Lower lobe of right lung (tissue), 2 donors: ENCODE data around the gene PFKFB2. TPM values are rescaled to one million over a fixed set of nuclear protein-coding genes. Genes with fewer than 3 reads are reported as not detected.

Experiments
- ATAC-seq, 2 donors: fragments of 200-7000 bp; cut with Tn5 transposase; one replicate each; pipeline ENCODE4 v1.9.1; 2020 to 2022; ENCODE audit warnings: mild to moderate bottlenecking in 2 of 2, moderate library complexity in 2 of 2
- DNase-seq: peaks from one replicate; pipeline ENCODE4 v3.0.0-alpha.2; 2020
- H3K27ac ChIP-seq: fragments of 200-600 bp; one replicate; pipeline ENCODE4 v1.8.0; 2022
- H3K27me3 ChIP-seq: fragments of 200-600 bp; one replicate; pipeline ENCODE4 v1.8.0; 2022; ENCODE audit warnings: low read depth
- H3K36me3 ChIP-seq: fragments of 200-600 bp; one replicate; pipeline ENCODE4 v1.8.0; 2022; ENCODE audit warnings: mild to moderate bottlenecking
- H3K4me1 ChIP-seq: fragments of 200-600 bp; one replicate; pipeline ENCODE4 v1.8.0; 2022
- H3K4me3 ChIP-seq: fragments of 200-600 bp; one replicate; pipeline ENCODE4 v1.8.0; 2022; ENCODE audit warnings: mild to moderate bottlenecking
- H3K9me3 ChIP-seq: fragments of 200-600 bp; one replicate; pipeline ENCODE4 v1.8.0; 2022
- intact Hi-C: fragments of 100-400 bp; cut with DNase I; formaldehyde crosslinking; loops from one replicate; pipeline ENCODE4 v1.11.0; 2022
- total RNA-seq: library from RNA; stranded (reverse); fragmentation: NEBNext Ultra II Directional; extraction: Animal tissue kit (Norgen Biotek cat#: 25700); gene quantifications from one replicate; pipeline ENCODE4 v1.2.1, GENCODE V29; 2021
- TF ChIP-seq, protein P1 (sequence below): fragments of 200-600 bp; IDR thresholded peaks from one replicate; pipeline ENCODE4 v1.8.0; 2022; ENCODE audit warnings: antibody characterized with exemption, mild to moderate bottlenecking
- donor health status: DM: no; HTN: yes; CAD: no; lungs with severe emphysema.

PFKFB2 gene
- total RNA-seq, 1 donor from 2014 or later: 41.5 TPM

DNA sequence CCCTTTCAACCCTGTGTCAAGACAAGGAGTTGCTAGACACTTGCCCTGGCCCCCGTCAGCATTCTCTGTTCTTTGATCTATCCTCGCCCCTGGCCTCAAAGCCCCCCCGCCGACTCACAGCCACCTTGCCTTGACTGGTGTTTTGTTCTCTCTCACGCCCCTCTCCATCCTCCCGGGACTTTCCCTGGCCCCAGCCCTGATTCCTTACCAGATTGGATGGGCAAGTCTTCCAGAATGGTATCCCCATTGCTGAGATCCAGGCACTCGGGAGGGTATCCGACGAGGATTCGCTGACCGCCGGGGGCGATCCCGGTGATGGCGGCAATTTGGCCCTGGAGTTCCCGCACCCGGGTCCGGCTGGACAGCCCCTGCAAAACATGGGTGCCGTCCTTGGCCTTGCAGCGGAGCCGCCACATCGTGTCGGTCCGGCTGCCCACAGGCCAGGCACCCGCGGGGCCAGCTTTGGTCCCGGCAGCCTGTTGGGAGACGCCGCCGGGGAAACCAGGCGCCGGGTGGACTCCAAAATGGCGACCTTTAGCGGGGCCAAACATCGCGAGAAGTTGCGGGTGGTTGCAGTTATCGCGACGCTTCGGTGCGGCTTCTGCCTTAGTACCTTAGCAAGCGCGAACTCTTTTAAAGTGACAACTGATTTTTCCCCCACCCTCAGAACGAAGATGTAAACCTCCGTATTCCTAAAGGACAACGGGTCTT, 2.4 kb upstream of the PFKFB2 start:
- DNase-seq (peak; percentile 95), ATAC-seq (peak; percentile 73 to 80)
- TF ChIP-seq, protein P1, sequence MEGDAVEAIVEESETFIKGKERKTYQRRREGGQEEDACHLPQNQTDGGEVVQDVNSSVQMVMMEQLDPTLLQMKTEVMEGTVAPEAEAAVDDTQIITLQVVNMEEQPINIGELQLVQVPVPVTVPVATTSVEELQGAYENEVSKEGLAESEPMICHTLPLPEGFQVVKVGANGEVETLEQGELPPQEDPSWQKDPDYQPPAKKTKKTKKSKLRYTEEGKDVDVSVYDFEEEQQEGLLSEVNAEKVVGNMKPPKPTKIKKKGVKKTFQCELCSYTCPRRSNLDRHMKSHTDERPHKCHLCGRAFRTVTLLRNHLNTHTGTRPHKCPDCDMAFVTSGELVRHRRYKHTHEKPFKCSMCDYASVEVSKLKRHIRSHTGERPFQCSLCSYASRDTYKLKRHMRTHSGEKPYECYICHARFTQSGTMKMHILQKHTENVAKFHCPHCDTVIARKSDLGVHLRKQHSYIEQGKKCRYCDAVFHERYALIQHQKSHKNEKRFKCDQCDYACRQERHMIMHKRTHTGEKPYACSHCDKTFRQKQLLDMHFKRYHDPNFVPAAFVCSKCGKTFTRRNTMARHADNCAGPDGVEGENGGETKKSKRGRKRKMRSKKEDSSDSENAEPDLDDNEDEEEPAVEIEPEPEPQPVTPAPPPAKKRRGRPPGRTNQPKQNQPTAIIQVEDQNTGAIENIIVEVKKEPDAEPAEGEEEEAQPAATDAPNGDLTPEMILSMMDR: no peak
- peak overlapping the region; percentile 87 for H3K27ac ChIP-seq
- peaks cover 29% of the 10 kb centered on the region for H3K36me3 ChIP-seq
- peaks cover 66% of the 10 kb centered on the region for H3K4me1 ChIP-seq
- peak overlapping the region; percentile 82 for H3K4me3 ChIP-seq
- intact Hi-C loops: no loop called here
- H3K9me3 ChIP-seq: no peaks in the 10 kb centered on the region
- no peaks in the 10 kb centered on the region for H3K27me3 ChIP-seq

DNA sequence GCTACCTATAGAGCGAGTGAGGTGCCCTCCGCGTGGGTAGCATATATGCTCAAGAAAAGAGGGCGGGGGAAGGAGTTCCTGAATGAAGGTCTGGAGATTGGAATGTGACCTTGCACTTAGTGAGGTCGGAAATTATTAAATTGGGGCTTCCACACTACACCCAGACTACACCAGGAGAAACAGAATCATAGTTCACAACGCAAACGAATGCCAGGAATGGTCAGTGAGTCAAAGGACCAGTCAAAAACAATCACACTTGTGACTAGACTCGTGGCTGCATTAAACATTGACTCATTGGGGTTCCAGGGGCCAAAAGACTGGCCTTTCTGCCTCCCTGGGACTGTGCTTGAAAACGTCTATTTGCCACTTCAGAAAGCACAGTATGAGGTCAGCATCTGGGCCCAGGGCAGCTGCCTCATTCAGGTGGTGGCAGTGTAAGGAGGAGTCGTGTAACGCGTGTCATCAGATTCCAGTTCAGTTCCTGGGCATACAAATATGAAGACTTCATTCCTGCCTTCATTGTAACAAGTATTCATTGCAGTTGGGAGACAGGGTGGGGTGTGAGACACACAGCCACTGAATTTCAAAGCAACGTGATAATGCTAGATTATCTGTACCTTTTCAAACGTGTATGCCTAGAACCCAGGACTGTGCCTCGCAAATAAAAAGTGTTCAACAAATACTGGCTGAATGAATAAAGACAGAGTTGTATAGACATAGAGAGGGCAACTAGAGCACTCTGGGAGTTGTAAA, 1.7 kb upstream of the PFKFB2 start, which contains the start of gene YOD1:
YOD1 (minus strand) TSS at position 18 of the 753 bp plus-strand sequence. CDS start 178 bp downstream, outside the sequence.
- H3K27me3 ChIP-seq: no peaks in the 10 kb centered on the region
- peaks cover 29% of the 10 kb centered on the region for H3K36me3 ChIP-seq
- peak within 1 kb of the TSS; percentile 82 for H3K4me3 ChIP-seq
- ATAC-seq (peak; percentile 5 to 47), DNase-seq (no peak)
- H3K27ac ChIP-seq: peak within 1 kb of the TSS; percentile 87
- no peaks in the 10 kb centered on the region for H3K9me3 ChIP-seq
- TF ChIP-seq, protein P1: no peak
- intact Hi-C loops: no loop called here
- peaks cover 61% of the 10 kb centered on the region for H3K4me1 ChIP-seq

DNA sequence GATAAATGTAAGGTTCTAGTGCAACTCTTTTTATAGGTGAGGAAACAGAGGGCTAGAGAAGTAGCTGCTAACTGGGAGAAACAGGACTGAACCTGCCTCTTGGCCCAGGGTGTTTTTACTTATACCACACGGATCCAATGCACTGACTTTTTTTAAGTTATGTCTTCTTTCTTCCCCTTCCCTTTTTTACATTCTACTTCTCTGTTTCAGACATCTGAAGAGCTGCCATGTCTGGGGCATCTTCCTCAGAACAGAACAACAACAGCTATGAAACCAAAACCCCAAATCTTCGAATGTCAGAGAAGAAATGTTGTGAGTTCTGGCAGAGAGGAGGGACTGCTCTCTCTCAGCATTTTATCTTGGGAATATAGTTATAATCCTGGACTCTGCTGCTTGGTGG, 1.4 kb downstream of the PFKFB2 start:
- H3K4me3 ChIP-seq: peak overlapping the region; percentile 74

DNA sequence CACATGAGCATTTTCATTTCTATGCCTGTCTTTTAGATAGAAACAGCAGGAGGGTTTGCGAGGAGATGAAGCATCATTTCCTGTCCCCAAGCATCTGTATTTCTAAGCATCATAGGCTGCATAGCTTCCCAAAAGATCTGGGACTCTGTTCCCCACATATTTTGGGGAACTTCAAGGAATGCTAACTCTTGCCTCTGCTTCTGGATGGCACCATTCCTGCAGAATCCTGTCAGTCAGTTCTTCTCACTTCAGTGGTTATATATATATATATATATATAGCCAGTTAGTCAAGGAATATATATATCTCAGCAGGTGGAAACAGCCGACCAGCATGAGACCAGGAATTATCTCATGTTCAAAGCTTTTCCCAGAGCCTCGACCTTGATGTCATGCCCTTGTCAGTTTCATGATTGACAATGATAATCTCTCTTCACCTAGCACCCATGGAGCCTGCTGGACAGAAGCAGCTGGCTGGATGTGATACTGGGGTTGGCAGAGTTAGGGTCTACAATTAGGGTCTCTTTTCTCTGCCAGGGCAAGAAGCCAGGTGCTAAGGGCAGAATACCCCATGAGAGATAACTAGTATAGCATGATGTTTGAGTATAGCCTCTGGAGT, 2.4 kb downstream of the PFKFB2 start:
- ATAC-seq (no peak), DNase-seq (no peak)
- Histone ChIP-seq H3K9me3 (no peaks in the 10 kb centered on the region), H3K27ac (no peak overlapping the region), H3K27me3 (no peaks in the 10 kb centered on the region), H3K4me1 (peaks cover 40% of the 10 kb centered on the region), H3K36me3 (peaks cover 4% of the 10 kb centered on the region), H3K4me3 (no peak overlapping the region)
- TF ChIP-seq, protein P1: no peak
- intact Hi-C loops: no loop called here

More for the DNA sequence above, 1.4 kb downstream of the PFKFB2 start:
- TF ChIP-seq, protein P1: no peak
- Histone ChIP-seq H3K9me3 (no peaks in the 10 kb centered on the region), H3K36me3 (peaks cover under 1% of the 10 kb centered on the region), H3K4me1 (peaks cover 38% of the 10 kb centered on the region), H3K27ac (peak overlapping the region; percentile 92), H3K27me3 (no peaks in the 10 kb centered on the region)
- DNase-seq (no peak), ATAC-seq (no peak)
- intact Hi-C loops: no loop called here

DNA sequence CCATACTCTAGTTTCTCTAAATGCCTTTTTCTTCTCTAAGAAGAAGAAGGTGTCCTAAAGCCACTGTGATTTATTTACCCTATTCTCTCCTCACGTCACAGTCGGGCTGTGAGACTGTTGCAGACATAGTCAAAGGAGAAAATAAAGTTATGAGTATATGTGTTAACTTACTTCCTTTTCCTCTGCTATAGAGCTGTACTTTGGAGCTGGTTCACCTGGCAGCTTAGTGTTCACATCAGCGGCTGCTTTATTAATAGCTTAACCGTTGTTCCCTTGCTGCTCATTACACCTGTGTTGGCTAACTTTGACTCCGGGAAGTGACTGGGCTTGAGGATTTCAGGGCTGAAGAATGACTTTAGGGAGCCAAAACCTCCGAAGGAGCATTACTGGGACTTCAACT, 3.6 kb downstream of the PFKFB2 start:
- ATAC-seq (peak in 1 of 2 donors; percentile 5), DNase-seq (no peak)
- Histone ChIP-seq H3K9me3 (no peaks in the 10 kb centered on the region), H3K27ac (peak overlapping the region; percentile 36), H3K27me3 (no peaks in the 10 kb centered on the region), H3K36me3 (peaks cover 11% of the 10 kb centered on the region), H3K4me3 (peak overlapping the region; percentile 8), H3K4me1 (peaks cover 35% of the 10 kb centered on the region)
- TF ChIP-seq, protein P1: no peak
- intact Hi-C loops: no loop called here
